GM10266 (cell line): ENCODE data around the gene PRR7.

Experiments
- DNase-seq: peaks from one replicate; pipeline ENCODE4 v3.0.0; 2012; ENCODE audit errors: extremely low spot score
- TF ChIP-seq, protein P1 (sequence below): IDR thresholded peaks from 2 replicates; pipeline ENCODE4 v1.5.1; 2012; ENCODE audit warnings: mild to moderate bottlenecking, low read depth; ENCODE audit not compliant: control insufficient read depth, insufficient read depth; ENCODE audit errors: missing control alignments

Gene PRR7

DNA sequence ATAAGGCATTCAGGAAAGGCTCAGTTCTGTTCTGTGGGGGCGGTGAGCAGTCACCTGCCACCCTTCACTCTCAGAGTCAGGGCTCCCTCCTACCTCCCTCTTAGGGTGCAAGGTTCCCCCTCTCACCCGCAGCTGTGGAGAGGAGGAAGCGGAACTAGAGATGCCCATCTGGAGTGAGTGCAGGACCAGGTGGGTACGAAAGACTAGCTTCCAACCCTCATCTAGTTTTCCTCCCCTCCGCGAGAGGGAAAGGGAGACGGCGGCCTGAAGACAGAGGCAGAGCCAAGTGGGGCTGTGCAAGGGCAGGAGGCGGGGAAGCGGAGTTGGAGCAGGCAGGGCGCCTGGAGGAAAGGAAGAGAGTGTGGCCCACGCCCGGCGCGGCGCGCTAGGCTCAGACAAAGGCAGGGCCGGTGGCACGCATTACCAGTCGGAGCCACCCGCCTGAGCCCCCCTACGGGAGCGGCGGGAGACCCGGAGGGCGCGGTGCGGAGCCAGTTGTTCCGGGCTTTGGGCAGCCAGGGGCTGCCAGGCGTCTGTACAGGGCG, 7.3 kb downstream of the PRR7 start:
- TF ChIP-seq, protein P1, sequence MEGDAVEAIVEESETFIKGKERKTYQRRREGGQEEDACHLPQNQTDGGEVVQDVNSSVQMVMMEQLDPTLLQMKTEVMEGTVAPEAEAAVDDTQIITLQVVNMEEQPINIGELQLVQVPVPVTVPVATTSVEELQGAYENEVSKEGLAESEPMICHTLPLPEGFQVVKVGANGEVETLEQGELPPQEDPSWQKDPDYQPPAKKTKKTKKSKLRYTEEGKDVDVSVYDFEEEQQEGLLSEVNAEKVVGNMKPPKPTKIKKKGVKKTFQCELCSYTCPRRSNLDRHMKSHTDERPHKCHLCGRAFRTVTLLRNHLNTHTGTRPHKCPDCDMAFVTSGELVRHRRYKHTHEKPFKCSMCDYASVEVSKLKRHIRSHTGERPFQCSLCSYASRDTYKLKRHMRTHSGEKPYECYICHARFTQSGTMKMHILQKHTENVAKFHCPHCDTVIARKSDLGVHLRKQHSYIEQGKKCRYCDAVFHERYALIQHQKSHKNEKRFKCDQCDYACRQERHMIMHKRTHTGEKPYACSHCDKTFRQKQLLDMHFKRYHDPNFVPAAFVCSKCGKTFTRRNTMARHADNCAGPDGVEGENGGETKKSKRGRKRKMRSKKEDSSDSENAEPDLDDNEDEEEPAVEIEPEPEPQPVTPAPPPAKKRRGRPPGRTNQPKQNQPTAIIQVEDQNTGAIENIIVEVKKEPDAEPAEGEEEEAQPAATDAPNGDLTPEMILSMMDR = no peak
- no peak for DNase-seq

DNA sequence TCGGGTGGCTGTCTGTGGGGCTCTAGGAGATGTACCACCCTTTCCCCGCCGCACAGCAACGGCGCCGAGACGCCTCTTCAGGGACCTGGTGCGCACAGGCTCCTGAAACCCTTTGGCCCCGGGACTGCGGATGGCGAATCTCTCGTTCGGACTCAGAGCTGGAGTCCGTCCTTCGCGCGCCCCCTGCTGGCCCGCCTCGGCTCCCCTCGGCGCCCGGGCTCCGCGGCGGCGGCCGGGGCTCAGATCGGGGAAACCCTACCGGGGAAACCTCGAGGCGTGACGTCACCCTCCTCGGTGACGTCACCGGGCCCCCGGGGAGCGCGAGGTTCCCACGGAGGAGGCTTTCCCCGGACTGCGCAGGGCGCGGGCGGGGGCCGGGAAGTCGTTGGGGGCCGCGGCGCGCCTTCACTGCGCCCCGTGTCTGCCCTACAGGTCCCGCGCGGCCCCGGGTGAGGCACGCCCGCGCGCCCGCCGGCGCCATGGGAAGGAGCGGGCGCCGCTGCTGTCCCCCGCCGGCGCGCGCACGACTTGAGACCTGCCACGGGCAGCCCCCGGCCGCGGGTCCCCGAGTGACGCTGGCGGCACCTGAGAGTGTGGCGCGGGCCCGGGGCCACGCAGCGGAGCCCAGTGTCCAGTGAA, 7.9 kb downstream of the PRR7 start:
- DNase-seq = peak; percentile 99
- TF ChIP-seq, protein P1 = peak; percentile 99

DNA sequence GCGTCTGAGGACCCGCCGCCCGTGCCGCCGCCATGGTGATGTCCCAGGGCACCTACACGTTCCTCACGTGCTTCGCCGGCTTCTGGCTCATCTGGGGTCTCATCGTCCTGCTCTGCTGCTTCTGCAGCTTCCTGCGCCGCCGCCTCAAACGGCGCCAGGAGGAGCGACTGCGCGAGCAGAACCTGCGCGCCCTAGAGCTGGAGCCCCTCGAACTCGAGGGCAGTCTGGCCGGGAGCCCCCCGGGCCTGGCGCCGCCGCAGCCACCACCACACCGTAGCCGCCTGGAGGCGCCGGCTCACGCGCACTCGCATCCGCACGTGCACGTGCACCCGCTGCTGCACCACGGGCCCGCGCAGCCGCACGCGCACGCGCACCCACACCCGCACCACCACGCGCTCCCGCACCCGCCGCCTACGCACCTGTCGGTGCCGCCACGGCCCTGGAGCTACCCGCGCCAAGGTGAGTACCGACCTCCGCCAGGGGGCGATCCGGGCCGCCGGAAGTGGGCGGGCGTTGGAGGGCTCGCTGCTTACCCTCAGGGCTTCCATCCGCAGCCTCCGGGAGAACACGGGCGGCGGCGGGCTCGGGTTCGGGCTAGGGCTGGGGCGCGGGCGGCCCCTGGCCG, 8.5 kb downstream of the PRR7 start:
- TF ChIP-seq, protein P1 = peak; percentile 94
- peak; percentile 95 for DNase-seq

DNA sequence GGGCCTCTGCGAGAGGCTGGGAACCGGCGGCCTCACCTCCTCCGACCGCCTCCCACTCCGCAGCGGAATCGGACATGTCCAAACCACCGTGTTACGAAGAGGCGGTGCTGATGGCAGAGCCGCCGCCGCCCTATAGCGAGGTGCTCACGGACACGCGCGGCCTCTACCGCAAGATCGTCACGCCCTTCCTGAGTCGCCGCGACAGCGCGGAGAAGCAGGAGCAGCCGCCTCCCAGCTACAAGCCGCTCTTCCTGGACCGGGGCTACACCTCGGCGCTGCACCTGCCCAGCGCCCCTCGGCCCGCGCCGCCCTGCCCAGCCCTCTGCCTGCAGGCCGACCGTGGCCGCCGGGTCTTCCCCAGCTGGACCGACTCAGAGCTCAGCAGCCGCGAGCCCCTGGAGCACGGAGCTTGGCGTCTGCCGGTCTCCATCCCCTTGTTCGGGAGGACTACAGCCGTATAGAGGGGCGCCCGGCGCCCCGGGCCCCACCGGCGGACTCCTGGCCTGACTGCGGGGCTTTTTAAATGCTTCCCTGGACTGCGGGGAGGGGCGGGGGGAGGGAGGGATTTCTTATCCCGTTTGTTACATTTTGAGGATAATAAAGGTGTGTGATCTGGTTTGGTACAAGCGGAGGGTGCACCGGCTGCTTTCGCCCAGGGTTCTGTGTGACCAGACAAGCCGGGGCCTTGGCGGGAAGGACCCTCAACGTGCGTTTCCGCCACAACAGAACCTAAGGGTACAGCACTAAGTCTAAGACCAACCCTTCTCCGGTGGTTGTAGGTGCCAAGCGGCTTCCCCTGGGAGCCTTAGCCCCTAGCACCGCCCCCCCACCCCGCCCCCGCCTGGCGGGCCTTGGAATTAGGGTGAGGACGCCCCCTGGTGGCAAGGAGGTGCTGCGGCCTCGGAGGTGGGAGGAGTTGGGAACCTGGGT, 9.3 kb downstream of the PRR7 start:
- DNase-seq = peak; percentile 96

DNA sequence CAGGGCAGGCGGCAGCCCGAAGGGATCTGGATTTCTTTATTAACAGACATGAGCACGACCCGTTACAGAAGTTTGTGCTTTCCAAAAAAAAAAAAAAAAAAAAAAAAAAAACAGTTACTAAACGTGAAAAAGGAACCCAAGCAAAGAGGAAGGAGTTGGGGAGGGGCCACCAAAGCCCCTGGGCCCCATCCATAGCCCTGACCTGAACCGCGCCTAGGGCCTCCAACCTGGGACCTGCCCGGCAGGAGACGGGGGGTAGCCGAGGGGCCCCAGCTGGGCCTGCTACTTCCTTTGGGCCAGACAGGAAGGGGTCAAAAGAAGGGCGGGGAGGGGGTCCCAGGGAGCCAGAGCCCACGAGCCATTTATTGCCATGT, 10.0 kb downstream of the PRR7 start:
- no peak for DNase-seq

More for the DNA sequence above, 9.3 kb downstream of the PRR7 start:
- TF ChIP-seq, protein P1 = peak; percentile 98

DNA sequence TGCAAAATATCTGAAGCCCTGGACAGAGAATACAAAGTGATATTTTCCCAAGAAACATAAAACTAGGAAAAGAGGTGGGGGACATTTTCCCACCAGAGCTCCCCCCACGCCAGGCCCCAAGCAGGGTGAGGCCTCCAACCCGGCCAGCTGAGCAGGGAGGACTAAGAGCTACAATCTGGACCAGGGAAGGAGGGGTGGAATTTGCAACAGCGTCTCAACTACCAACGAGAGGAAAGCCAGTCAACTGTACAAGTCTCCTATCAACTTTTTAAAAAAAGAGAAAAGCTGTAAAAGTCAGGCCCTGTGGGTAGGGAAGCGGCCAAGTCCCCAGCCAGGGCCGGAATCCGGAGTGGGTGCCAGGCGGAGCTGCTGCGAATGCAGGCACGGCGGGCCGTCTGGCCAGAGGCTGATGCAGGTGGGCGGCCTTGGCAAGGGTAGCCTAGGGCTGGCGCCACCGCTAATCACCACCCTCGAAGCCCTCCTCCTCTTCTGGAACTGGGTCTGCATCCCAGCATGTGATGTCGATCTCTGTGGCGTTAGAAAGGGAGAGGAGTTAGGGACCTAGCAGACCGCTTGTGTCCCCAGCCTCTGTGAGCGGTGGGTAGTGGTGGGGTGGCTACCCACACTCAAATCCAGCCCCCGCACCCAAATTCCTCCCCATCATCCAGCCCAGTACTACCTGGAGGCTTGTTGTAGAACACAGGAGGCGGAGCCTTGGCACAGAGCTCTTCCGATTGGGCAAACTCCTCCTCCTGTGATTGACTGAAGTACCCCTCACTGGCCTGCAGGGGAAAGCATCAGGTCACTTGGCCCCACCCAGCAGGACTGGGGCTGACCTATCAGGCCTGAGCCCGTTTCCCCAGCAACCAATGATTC, 10.6 kb downstream of the PRR7 start:
- DNase-seq = peak; percentile 94
- TF ChIP-seq, protein P1 = peak; percentile 32

More for the DNA sequence above, 10.0 kb downstream of the PRR7 start:
- TF ChIP-seq, protein P1 = no peak
